GM06990 (cell line): ENCODE measurements around the gene ZNF747.
"Not testable (repeated sequence)": the region's sequence is repeated elsewhere in the genome, so short reads cannot be mapped to it uniquely, and the experiment has no call there.

Experiments used
- DNase-seq: peaks from one replicate; pipeline ENCODE4 v3.0.0-alpha.2; 2011; ENCODE audit not compliant: insufficient read length; ENCODE audit errors: extremely low read depth
- H3K27me3 ChIP-seq: replicated peaks from 2 replicates; pipeline ENCODE4 v1.6.0; 2011; ENCODE audit warnings: low read length; ENCODE audit not compliant: control insufficient read depth, insufficient read depth
- H3K36me3 ChIP-seq: 2 replicates; pipeline ENCODE4 v1.5.1; 2011; ENCODE audit warnings: low read length; ENCODE audit not compliant: control insufficient read depth, insufficient read depth
- H3K4me3 ChIP-seq: replicated peaks from 2 replicates; pipeline ENCODE4 v1.5.1; 2011; ENCODE audit warnings: low read depth, mild to moderate bottlenecking, control low read depth, low read length
- CTCF ChIP-seq: IDR thresholded peaks from 2 replicates; pipeline ENCODE4 v1.5.1; 2011; ENCODE audit warnings: low read length, control low read depth, mild to moderate bottlenecking, inconsistent platforms; ENCODE audit not compliant: insufficient read depth, poor library complexity, severe bottlenecking

Gene ZNF747

GRCh38 chr16:30548416-30549253 lies 14.0 kb upstream of the ZNF747 start:
- Histone ChIP-seq H3K4me3 (no peak overlapping the region), H3K36me3 (peaks cover 2% of the 10 kb centered on the region; the same call in 1 of the 2 replicates), H3K27me3 (no peaks in the 10 kb centered on the region)
- no peak for DNase-seq
- TF ChIP-seq CTCF, result no peak

GRCh38 chr16:30546115-30546514 lies 11.5 kb upstream of the ZNF747 start:
- Histone ChIP-seq H3K27me3 (no peaks in the 10 kb centered on the region), H3K36me3 (no peaks in the 10 kb centered on the region; the same call in 1 of the 2 replicates), H3K4me3 (no peak overlapping the region)
- TF ChIP-seq CTCF, result no peak
- DNase-seq, result no peak

GRCh38 chr16:30543067-30543466 lies 8.4 kb upstream of the ZNF747 start:
- Histone ChIP-seq H3K36me3 (no peaks in the 10 kb centered on the region; the same call in 1 of the 2 replicates), H3K27me3 (no peaks in the 10 kb centered on the region), H3K4me3 (no peak overlapping the region)
- no peak for TF ChIP-seq CTCF
- DNase-seq, result no peak

GRCh38 chr16:30541502-30542329 lies 7.1 kb upstream of the ZNF747 start:
- Histone ChIP-seq H3K27me3 (no peaks in the 10 kb centered on the region), H3K4me3 (no peak overlapping the region), H3K36me3 (no peaks in the 10 kb centered on the region; the same call in 1 of the 2 replicates)
- DNase-seq, result no peak
- TF ChIP-seq CTCF, result no peak

GRCh38 chr16:30540916-30541464 lies 6.3 kb upstream of the ZNF747 start:
- not testable (repeated sequence) for DNase-seq, H3K4me3 ChIP-seq, H3K27me3 ChIP-seq, H3K36me3 ChIP-seq

GRCh38 chr16:30539986-30540526 lies 5.4 kb upstream of the ZNF747 start:
- not testable (repeated sequence) for H3K4me3 ChIP-seq, H3K27me3 ChIP-seq, H3K36me3 ChIP-seq, DNase-seq
